Measurements from ENCODE around the gene SHANK1. TPM values are rescaled to one million over a fixed set of nuclear protein-coding genes. Genes with fewer than 3 reads are reported as not detected.
A peak's percentile ranks its signal among the peaks of the same experiment; 100 is the strongest.

SHANK1 gene
- total RNA-seq, 3 donors from 2014 or later (not counting 1 experiment from before 2014, with no cell fraction given), result 0.05 to 0.75 (median 0.20) TPM

DNA sequence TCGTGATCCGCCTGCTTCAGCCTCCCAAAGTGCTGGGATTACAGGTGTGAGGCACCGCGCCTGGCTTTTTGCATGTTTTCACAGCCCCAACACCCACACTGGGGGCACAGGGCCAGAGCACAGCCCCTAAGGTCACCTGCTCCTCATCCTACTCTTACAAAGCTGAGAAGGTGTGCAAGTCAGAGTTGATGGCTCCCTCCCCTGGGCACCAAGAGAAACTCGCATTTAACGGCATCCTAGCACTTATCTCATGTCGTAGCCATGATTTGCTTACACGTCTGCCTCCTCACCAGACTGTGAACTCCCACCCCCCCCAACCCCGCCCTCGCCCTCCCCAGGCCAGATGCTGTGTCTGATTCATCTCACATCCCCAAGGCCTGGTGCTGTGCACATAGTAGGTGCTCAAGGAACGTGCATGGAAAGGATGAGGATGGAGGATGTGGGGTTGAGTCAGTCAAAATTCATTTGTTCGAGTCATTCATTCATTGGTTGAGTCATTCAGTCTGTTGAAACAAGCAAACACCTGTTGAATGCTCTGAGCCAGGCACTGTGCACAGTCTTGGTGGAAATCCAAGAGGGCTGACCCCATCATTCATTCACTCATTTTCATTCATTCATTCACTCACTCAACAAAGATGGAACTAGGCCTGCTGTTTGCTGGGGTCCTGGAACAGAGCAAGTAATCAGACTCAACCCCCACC lies 11.3 kb downstream of the SHANK1 start:
- Histone ChIP-seq H3K4me3 (ENCODE audit: low read length) (no peak overlapping the region), H3K9me3 (ENCODE audit: control insufficient read depth, insufficient read depth, low read length) (no peaks in the 10 kb centered on the region), H3K4me1 (ENCODE audit: control insufficient read depth, insufficient read depth, low read length) (peaks cover 13% of the 10 kb centered on the region), H3K27ac (ENCODE audit: low read length) (no peak overlapping the region), H3K27me3 (ENCODE audit: control insufficient read depth, insufficient read depth, low read length) (peaks cover 1% of the 10 kb centered on the region), H3K36me3 (ENCODE audit: control insufficient read depth, insufficient read depth, low read length) (no peaks in the 10 kb centered on the region)
- no peaks in the 10 kb centered on the region for H3K9me3 Mint-ChIP-seq
- DNase-seq, result no peak
- H3K4me1 Mint-ChIP-seq, result peaks cover 12 to 13% of the 10 kb centered on the region in 2 donors
- no peak for ATAC-seq
- H3K27me3 Mint-ChIP-seq (ENCODE audit: low read depth in 2 of 2), result peaks cover 7 to 10% of the 10 kb centered on the region in 2 donors
- intact Hi-C loops (cut with micrococcal nuclease), result no loop called here
- H3K27ac Mint-ChIP-seq, result no peak overlapping the region
- 71% methylated on average over 11 of the region's 12 CpGs for WGBS (ENCODE audit: insufficient coverage)
- TF ChIP-seq, protein P1, sequence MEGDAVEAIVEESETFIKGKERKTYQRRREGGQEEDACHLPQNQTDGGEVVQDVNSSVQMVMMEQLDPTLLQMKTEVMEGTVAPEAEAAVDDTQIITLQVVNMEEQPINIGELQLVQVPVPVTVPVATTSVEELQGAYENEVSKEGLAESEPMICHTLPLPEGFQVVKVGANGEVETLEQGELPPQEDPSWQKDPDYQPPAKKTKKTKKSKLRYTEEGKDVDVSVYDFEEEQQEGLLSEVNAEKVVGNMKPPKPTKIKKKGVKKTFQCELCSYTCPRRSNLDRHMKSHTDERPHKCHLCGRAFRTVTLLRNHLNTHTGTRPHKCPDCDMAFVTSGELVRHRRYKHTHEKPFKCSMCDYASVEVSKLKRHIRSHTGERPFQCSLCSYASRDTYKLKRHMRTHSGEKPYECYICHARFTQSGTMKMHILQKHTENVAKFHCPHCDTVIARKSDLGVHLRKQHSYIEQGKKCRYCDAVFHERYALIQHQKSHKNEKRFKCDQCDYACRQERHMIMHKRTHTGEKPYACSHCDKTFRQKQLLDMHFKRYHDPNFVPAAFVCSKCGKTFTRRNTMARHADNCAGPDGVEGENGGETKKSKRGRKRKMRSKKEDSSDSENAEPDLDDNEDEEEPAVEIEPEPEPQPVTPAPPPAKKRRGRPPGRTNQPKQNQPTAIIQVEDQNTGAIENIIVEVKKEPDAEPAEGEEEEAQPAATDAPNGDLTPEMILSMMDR (IDR thresholded peaks at IDR 0.05), result no peak
- H3K4me3 Mint-ChIP-seq, result no peak overlapping the region
- H3K36me3 Mint-ChIP-seq, result no peaks in the 10 kb centered on the region

DNA sequence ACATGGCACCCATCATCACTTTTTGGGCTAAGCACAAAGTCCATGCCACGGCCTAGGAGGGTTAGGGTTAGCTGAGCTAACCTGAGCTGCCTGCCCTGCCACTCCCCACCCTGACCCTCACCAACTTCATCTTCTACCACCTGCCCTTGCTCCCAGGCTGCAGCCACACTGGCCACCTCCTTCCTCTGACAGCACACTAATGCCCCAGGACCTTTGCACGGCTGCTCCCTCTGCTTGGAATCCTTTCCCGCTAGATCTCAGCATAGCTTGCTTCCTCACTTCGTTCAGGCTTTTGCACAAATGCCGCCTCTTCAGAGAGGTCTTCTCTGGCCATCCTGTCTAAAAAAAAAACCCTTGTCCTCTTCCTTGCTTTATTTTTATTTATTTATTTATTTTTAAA lies 13.2 kb downstream of the SHANK1 start:
- Mint-ChIP-seq H3K27ac (no peak overlapping the region), H3K36me3 (no peaks in the 10 kb centered on the region), H3K4me3 (no peak overlapping the region), H3K27me3 (ENCODE audit: low read depth in 2 of 2) (peaks cover 7 to 10% of the 10 kb centered on the region in 2 donors), H3K4me1 (no peaks in the 10 kb centered on the region), H3K9me3 (no peaks in the 10 kb centered on the region)
- Histone ChIP-seq H3K4me1 (ENCODE audit: control insufficient read depth, insufficient read depth, low read length) (no peaks in the 10 kb centered on the region), H3K36me3 (ENCODE audit: control insufficient read depth, insufficient read depth, low read length) (no peaks in the 10 kb centered on the region), H3K9me3 (ENCODE audit: control insufficient read depth, insufficient read depth, low read length) (no peaks in the 10 kb centered on the region), H3K4me3 (ENCODE audit: low read length) (no peak overlapping the region), H3K27me3 (ENCODE audit: control insufficient read depth, insufficient read depth, low read length) (no peaks in the 10 kb centered on the region), H3K27ac (ENCODE audit: low read length) (no peak overlapping the region)
- DNase-seq (no peak), ATAC-seq (no peak)
- TF ChIP-seq, protein P1 (IDR thresholded peaks at IDR 0.05), result no peak
- 65% methylated on average over 5 of the region's 5 CpGs for WGBS (ENCODE audit: insufficient coverage)
- intact Hi-C loops (cut with micrococcal nuclease), result no loop called here

DNA sequence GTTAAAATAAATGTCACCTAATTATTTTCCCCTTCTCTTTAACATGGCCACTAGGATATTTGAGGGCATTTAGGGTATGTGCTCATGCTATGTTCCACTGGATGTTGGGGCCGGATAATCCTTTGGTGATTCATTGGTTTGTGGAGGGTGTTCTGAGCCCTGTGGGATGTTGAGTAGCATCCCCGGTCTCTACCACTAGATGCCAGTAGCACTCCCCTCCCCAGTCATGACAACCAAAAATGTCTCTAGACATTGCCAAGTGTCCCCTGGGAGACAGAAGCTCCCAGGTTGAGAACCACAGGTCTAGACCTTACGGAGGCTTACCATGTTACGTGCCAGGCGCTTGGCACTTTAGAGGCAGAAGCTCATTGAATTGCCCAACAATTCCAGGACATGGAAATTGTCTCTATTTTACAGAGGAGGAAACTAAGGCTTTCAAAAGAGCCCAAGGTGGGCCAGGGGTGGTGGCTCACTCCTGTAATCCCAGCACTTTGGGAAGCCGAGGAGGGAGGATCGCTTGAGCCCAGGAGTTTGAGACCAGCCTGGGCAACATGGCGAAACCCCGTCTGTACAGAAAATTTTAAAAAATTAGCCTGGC lies 14.1 kb downstream of the SHANK1 start:
- H3K27ac ChIP-seq (ENCODE audit: low read length), result no peak overlapping the region
- no peak overlapping the region for H3K4me3 ChIP-seq (ENCODE audit: low read length)
- Mint-ChIP-seq H3K27ac (no peak overlapping the region), H3K36me3 (no peaks in the 10 kb centered on the region), H3K9me3 (no peaks in the 10 kb centered on the region), H3K4me1 (no peaks in the 10 kb centered on the region), H3K27me3 (ENCODE audit: low read depth in 2 of 2) (peaks cover 7 to 10% of the 10 kb centered on the region in 2 donors), H3K4me3 (no peak overlapping the region)
- TF ChIP-seq, protein P1 (IDR thresholded peaks at IDR 0.05), result peak; percentile 49
- no peaks in the 10 kb centered on the region for H3K36me3 ChIP-seq (ENCODE audit: control insufficient read depth, insufficient read depth, low read length)
- intact Hi-C loops (cut with micrococcal nuclease), result loop anchor here (1.0 kb wide), 1 partner anchor 78 kb away; no protein-coding TSS in a partner anchor
- no peaks in the 10 kb centered on the region for H3K9me3 ChIP-seq (ENCODE audit: control insufficient read depth, insufficient read depth, low read length)
- DNase-seq, result peak in 1 of 2 donors; percentile 61
- H3K4me1 ChIP-seq (ENCODE audit: control insufficient read depth, insufficient read depth, low read length), result no peaks in the 10 kb centered on the region
- WGBS (ENCODE audit: insufficient coverage), result 58% methylated on average over 7 of the region's 9 CpGs
- no peaks in the 10 kb centered on the region for H3K27me3 ChIP-seq (ENCODE audit: control insufficient read depth, insufficient read depth, low read length)
- peak; percentile 63 to 86 (median 85) for ATAC-seq
